WTC11 (cell line): ENCODE measurements around the gene GXYLT2.

Experiments
- CREM ChIP-seq: sonication (generic); formaldehyde crosslinking; IDR thresholded peaks from 2 replicates; pipeline ENCODE4 v1.8.1; 2022; ENCODE audit warnings: mild to moderate bottlenecking, missing genetic modification reagents, moderate library complexity
- ERG ChIP-seq: fragments of 250-450 bp; sonication (Bioruptor Pico); IDR thresholded peaks from 2 replicates; pipeline ENCODE4 v1.8.0; 2021; ENCODE audit warnings: mild to moderate bottlenecking
- FOXK1 ChIP-seq: sonication (generic); formaldehyde crosslinking; IDR thresholded peaks from 2 replicates; pipeline ENCODE4 v1.8.0; 2022; ENCODE audit warnings: mild to moderate bottlenecking, moderate library complexity, missing genetic modification reagents
- ZNF512 ChIP-seq: sonication (generic); formaldehyde crosslinking; IDR thresholded peaks from 2 replicates; pipeline ENCODE4 v1.8.1; 2022; ENCODE audit warnings: missing genetic modification reagents, borderline replicate concordance
- TF ChIP-seq, protein P1 (sequence below): sonication (generic); formaldehyde crosslinking; IDR thresholded peaks from 2 replicates; pipeline ENCODE4 v1.8.0; 2022; ENCODE audit warnings: mild to moderate bottlenecking, missing genetic modification reagents
- TF ChIP-seq, protein P2 (sequence below): fragments of 200-600 bp; IDR thresholded peaks from 2 replicates; pipeline ENCODE4 v1.8.0; 2022; ENCODE audit warnings: antibody characterized with exemption
- TF ChIP-seq, protein P3 (sequence below): sonication (generic); formaldehyde crosslinking; IDR thresholded peaks from 2 replicates; pipeline ENCODE4 v1.8.1; 2023; ENCODE audit warnings: mild to moderate bottlenecking, missing genetic modification reagents, moderate library complexity

DNA sequence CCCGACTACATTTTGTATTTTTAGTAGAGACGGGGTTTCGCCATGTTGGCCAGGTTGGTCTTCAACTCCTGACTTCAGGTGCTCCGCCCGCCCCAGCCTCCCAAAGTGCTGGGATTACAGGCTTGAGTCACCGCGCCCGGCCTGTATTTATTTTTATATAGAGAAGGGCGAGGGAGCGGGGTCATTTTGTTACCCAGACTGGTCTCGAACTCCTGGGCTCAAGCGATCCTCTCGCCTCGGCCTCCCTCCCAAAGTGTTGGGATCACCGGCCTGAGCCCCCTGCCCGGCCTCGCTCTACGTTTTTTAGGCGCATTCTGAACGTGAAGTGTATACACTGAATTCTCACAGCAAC lies 108.3 kb downstream of the GXYLT2 start:
- TF ChIP-seq ZNF512 (CRISPR knock-in tag), result no peak
- TF ChIP-seq, protein P1, sequence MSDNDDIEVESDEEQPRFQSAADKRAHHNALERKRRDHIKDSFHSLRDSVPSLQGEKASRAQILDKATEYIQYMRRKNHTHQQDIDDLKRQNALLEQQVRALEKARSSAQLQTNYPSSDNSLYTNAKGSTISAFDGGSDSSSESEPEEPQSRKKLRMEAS, result no peak
- no peak for TF ChIP-seq ERG
- no peak for TF ChIP-seq CREM (CRISPR knock-in tag)
- TF ChIP-seq, protein P2, sequence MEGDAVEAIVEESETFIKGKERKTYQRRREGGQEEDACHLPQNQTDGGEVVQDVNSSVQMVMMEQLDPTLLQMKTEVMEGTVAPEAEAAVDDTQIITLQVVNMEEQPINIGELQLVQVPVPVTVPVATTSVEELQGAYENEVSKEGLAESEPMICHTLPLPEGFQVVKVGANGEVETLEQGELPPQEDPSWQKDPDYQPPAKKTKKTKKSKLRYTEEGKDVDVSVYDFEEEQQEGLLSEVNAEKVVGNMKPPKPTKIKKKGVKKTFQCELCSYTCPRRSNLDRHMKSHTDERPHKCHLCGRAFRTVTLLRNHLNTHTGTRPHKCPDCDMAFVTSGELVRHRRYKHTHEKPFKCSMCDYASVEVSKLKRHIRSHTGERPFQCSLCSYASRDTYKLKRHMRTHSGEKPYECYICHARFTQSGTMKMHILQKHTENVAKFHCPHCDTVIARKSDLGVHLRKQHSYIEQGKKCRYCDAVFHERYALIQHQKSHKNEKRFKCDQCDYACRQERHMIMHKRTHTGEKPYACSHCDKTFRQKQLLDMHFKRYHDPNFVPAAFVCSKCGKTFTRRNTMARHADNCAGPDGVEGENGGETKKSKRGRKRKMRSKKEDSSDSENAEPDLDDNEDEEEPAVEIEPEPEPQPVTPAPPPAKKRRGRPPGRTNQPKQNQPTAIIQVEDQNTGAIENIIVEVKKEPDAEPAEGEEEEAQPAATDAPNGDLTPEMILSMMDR, result no peak
- TF ChIP-seq, protein P3, sequence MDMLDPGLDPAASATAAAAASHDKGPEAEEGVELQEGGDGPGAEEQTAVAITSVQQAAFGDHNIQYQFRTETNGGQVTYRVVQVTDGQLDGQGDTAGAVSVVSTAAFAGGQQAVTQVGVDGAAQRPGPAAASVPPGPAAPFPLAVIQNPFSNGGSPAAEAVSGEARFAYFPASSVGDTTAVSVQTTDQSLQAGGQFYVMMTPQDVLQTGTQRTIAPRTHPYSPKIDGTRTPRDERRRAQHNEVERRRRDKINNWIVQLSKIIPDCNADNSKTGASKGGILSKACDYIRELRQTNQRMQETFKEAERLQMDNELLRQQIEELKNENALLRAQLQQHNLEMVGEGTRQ, result no peak
- no peak for TF ChIP-seq FOXK1
